Hepatocyte (in vitro differentiated cells): ENCODE results near the gene COL5A1. TPM values are rescaled to one million over a fixed set of nuclear protein-coding genes. Genes with fewer than 3 reads are reported as not detected.
"Not testable (repeated sequence)": the region's sequence is repeated elsewhere in the genome, so short reads cannot be mapped to it uniquely, and the experiment has no call there.

Experiments
- DNase-seq: peaks from one replicate; pipeline ENCODE4 v3.0.0-alpha.2; 2016; ENCODE audit warnings: low spot score
- H2AFZ ChIP-seq: fragments of 200-600 bp; sonication (generic); 2 replicates; pipeline ENCODE4 v1.6.0; 2016; ENCODE audit warnings: antibody characterized with exemption, mild to moderate bottlenecking
- H3K27ac ChIP-seq: fragments of 200-600 bp; sonication (generic); 2 replicates; pipeline ENCODE4 v1.5.1; 2016; ENCODE audit warnings: mild to moderate bottlenecking
- H3K27me3 ChIP-seq: fragments of 200-600 bp; sonication (generic); 2 replicates; pipeline ENCODE4 v1.6.1; 2016
- H3K36me3 ChIP-seq: fragments of 200-600 bp; sonication (generic); replicated peaks from 2 replicates; pipeline ENCODE4 v1.5.1; 2016; ENCODE audit warnings: low read depth; ENCODE audit not compliant: insufficient read depth
- H3K4me1 ChIP-seq: fragments of 200-600 bp; sonication (generic); 2 replicates; pipeline ENCODE4 v1.5.1; 2016; ENCODE audit warnings: mild to moderate bottlenecking, moderate library complexity; ENCODE audit not compliant: insufficient read depth
- H3K4me2 ChIP-seq: fragments of 200-600 bp; sonication (generic); 2 replicates; pipeline ENCODE4 v1.6.0; 2016
- H3K4me3 ChIP-seq: fragments of 200-600 bp; sonication (generic); 2 replicates; pipeline ENCODE4 v1.5.1; 2016; ENCODE audit warnings: mild to moderate bottlenecking
- H3K79me2 ChIP-seq: fragments of 200-600 bp; sonication (generic); 2 replicates; pipeline ENCODE4 v1.6.0; 2017; ENCODE audit warnings: mild to moderate bottlenecking
- H3K9me2 ChIP-seq: fragments of 200-600 bp; sonication (generic); replicated peaks from 2 replicates; pipeline ENCODE4 v1.6.0; 2017; ENCODE audit warnings: mild to moderate bottlenecking; ENCODE audit not compliant: insufficient read depth
- H3K9me3 ChIP-seq: fragments of 200-600 bp; sonication (generic); 2 replicates; pipeline ENCODE4 v1.5.1; 2016; ENCODE audit warnings: low read depth, mild to moderate bottlenecking
- H4K20me1 ChIP-seq: fragments of 200-600 bp; sonication (generic); 2 replicates; pipeline ENCODE4 v1.6.0; 2016; ENCODE audit warnings: mild to moderate bottlenecking; ENCODE audit not compliant: insufficient read depth, poor library complexity, severe bottlenecking
- EZH2 ChIP-seq: fragments of 200-600 bp; sonication (generic); IDR thresholded peaks from 2 replicates; pipeline ENCODE4 v1.6.1; 2016; ENCODE audit warnings: antibody characterized with exemption, mild to moderate bottlenecking, borderline replicate concordance
- EZH2phosphoT487 ChIP-seq: fragments of 200-600 bp; sonication (generic); IDR thresholded peaks from one replicate; pipeline ENCODE4 v1.6.1; 2018; ENCODE audit warnings: antibody characterized with exemption, mild to moderate bottlenecking, low read depth, moderate library complexity; ENCODE audit not compliant: unreplicated experiment, severe bottlenecking
- WGBS: methylation state at CpG from one replicate; pipeline ENCODE4 v1.1.6; 2016; ENCODE audit warnings: low lambda C conversion rate; ENCODE audit errors: missing lambda C conversion rate; 5-methylcytosine and 5-hydroxymethylcytosine counted together
- polyA plus RNA-seq: library from polyadenylated mRNA; unstranded; fragments of >200 nt; fragmentation: Nextera tagmentation; extraction: Ambion mirVana; gene quantifications from 2 replicates; pipeline ENCODE4 v1.2.1, GENCODE V29; 2016
- total RNA-seq: library from RNA; depleted of rRNA; stranded (reverse); fragments of >200 nt; gene quantifications from 2 replicates; pipeline ENCODE4 v1.2.3, GENCODE V29; 2014
- TF ChIP-seq, protein P1 (sequence below): fragments of 200-600 bp; sonication (generic); IDR thresholded peaks from 2 replicates; pipeline ENCODE4 v1.5.1; 2016; ENCODE audit warnings: antibody characterized with exemption, mild to moderate bottlenecking; ENCODE audit not compliant: poor library complexity

Gene COL5A1
- total and polyA plus RNA-seq, 2 experiments from 2014 or later = 342 to 347 TPM

DNA sequence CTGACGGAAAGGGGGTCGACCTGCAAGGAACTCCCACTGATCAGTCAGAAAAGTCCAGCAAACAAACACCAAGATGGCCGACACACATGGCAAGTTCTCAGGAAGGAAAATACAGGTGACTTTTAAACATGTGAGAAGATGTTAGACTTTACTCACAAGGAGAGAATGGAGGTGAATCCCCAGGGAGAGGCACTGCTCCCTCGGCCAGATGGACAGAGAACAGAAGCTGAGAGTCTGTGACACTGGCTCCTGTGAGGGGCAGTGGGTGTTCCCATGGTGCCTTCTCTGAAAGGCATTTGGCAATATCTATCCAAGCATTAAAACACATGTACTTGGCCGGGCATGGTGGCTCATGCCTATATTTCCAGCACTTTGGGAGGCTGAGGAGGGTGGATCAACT is 22.8 kb downstream of the COL5A1 start:
- peaks cover 83% of the 10 kb centered on the region for H4K20me1 ChIP-seq
- no peaks in the 10 kb centered on the region for H3K27me3 ChIP-seq
- H3K4me3 ChIP-seq = no peak overlapping the region
- no peaks in the 10 kb centered on the region for H3K9me2 ChIP-seq
- H3K36me3 ChIP-seq = no peaks in the 10 kb centered on the region
- no peak overlapping the region for H2AFZ ChIP-seq
- TF ChIP-seq, protein P1, sequence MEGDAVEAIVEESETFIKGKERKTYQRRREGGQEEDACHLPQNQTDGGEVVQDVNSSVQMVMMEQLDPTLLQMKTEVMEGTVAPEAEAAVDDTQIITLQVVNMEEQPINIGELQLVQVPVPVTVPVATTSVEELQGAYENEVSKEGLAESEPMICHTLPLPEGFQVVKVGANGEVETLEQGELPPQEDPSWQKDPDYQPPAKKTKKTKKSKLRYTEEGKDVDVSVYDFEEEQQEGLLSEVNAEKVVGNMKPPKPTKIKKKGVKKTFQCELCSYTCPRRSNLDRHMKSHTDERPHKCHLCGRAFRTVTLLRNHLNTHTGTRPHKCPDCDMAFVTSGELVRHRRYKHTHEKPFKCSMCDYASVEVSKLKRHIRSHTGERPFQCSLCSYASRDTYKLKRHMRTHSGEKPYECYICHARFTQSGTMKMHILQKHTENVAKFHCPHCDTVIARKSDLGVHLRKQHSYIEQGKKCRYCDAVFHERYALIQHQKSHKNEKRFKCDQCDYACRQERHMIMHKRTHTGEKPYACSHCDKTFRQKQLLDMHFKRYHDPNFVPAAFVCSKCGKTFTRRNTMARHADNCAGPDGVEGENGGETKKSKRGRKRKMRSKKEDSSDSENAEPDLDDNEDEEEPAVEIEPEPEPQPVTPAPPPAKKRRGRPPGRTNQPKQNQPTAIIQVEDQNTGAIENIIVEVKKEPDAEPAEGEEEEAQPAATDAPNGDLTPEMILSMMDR = no peak
- no peaks in the 10 kb centered on the region for H3K9me3 ChIP-seq
- H3K4me2 ChIP-seq = no peak overlapping the region
- WGBS = 89% methylated on average over 5 of the region's 5 CpGs
- DNase-seq = no peak
- peaks cover 75% of the 10 kb centered on the region for H3K79me2 ChIP-seq
- peaks cover 41% of the 10 kb centered on the region for H3K4me1 ChIP-seq
- H3K27ac ChIP-seq = peak overlapping the region; percentile 90

DNA sequence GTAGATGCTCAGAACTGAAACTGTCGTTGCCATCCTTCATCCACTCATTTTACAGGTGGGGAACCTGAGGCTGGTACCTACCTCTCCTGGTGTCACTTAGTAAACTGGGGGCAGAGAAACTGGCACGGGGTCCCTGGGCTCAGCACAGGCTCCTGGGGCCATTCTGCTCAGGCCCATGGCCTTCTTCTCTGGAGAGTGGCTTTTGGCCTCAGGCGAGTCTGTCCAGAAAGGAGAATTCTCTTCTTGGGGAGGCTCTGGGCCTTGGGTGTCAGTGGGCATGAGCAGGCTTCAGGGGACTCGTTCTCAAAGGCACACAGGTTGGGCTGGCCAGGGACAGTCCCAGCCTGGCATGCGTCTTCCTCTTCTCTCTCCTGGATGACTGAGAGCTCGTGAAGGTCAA is 24.6 kb downstream of the COL5A1 start:
- Histone ChIP-seq H3K27me3 (no peaks in the 10 kb centered on the region), H3K79me2 (peaks cover 78% of the 10 kb centered on the region), H3K4me2 (no peak overlapping the region), H3K9me2 (no peaks in the 10 kb centered on the region), H3K27ac (no peak overlapping the region), H2AFZ (no peak overlapping the region), H3K9me3 (no peaks in the 10 kb centered on the region), H3K4me3 (no peak overlapping the region), H3K36me3 (no peaks in the 10 kb centered on the region), H3K4me1 (peaks cover 41% of the 10 kb centered on the region), H4K20me1 (peaks cover 86% of the 10 kb centered on the region)
- whole genome bisulfite sequencing = 90% methylated on average over 6 of the region's 6 CpGs
- DNase-seq = no peak
- no peak for TF ChIP-seq EZH2
- TF ChIP-seq EZH2phosphoT487 = no peak
- TF ChIP-seq, protein P1 = no peak

DNA sequence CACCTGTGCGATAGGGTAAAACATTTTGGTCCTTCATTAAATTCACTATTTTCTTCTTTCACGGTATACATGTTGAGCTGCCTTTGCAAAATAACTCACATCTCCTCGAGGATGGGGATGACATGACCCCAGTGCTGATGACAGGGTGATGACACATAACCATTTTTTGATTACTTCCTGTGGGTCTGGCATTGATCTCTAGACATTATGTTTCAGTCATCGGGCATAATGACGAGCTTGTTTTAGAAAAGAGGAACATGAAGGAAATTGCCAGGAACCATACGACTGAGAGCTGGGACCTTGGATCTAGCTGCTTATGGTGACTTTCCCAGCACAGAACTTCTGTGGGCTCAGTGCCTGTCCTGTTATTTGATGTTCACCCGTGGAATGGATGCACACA is 25.2 kb downstream of the COL5A1 start:
- Histone ChIP-seq H3K4me1 (peaks cover 41% of the 10 kb centered on the region), H3K27ac (no peak overlapping the region), H3K9me2 (no peaks in the 10 kb centered on the region), H3K79me2 (peaks cover 84% of the 10 kb centered on the region), H2AFZ (no peak overlapping the region), H3K27me3 (no peaks in the 10 kb centered on the region), H3K4me3 (no peak overlapping the region), H3K9me3 (no peaks in the 10 kb centered on the region), H3K4me2 (no peak overlapping the region), H4K20me1 (peaks cover 87% of the 10 kb centered on the region), H3K36me3 (no peaks in the 10 kb centered on the region)
- DNase-seq = no peak
- WGBS = 85% methylated on average over 7 of the region's 7 CpGs
- TF ChIP-seq, protein P1 = no peak
- TF ChIP-seq EZH2 (no peak), EZH2phosphoT487 (no peak)

DNA sequence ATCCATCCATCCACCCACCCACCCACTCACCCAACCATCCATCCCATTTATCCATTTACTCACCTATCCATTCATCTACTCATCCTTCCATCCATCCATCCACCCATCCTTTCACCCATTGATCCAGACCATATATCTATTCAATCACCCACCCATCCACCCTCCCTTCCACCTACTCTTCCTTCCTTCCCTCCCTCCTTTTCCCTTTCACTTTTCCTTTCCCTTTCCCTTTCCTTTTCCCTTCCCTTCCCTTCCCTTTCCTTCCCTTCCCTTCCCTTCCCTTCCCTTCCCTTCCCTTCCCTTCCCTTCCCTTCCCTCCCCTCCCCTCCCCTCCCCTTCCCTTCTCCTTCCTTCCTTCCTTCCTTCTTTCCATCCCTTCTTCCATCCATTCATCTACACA is 27.4 kb downstream of the COL5A1 start:
- Histone ChIP-seq H3K27ac (peak overlapping the region; percentile 74), H4K20me1 (peaks cover 90% of the 10 kb centered on the region)
- not testable (repeated sequence) for H3K4me2 ChIP-seq

More for the DNA sequence above, 27.4 kb downstream of the COL5A1 start:
- peaks cover 24% of the 10 kb centered on the region for H3K4me1 ChIP-seq
- DNase-seq, H3K27me3 ChIP-seq, H3K36me3 ChIP-seq, H3K9me3 ChIP-seq, H3K9me2 ChIP-seq, H3K4me3 ChIP-seq, H2AFZ ChIP-seq: not testable (repeated sequence)
- peaks cover 92% of the 10 kb centered on the region for H3K79me2 ChIP-seq
